GM19467 (cell line): Measurements from ENCODE around the gene IQCH.
"Not testable (repeated sequence)": the region's sequence is repeated elsewhere in the genome, so short reads cannot be mapped to it uniquely, and the experiment has no call there.

ENCODE experiments used
- ATAC-seq: cut with Tn5 transposase; IDR thresholded peaks from one replicate; pipeline ENCODE4 v1.9.1; 2021; ENCODE audit warnings: mild to moderate bottlenecking, moderate library complexity; ENCODE audit not compliant: unreplicated experiment

IQCH gene

DNA sequence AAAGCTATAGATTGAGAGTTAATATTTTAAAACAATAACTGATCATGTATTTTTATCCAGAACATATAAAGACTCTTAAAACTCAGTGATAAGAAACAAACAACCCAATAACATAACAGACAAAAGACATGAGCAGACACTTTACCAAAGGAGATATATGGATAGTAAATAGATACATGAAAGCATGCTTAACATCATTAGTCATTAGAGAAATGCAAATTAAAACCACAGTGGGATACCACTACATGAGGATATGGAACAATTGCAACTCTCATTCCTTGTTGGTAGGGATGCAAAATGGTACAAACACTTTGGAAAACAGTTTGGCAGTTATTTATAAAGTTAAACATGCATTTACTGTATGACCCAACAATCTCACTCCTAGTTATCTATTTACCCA is 95.0 kb downstream of the IQCH start:
- ATAC-seq: no peak

DNA sequence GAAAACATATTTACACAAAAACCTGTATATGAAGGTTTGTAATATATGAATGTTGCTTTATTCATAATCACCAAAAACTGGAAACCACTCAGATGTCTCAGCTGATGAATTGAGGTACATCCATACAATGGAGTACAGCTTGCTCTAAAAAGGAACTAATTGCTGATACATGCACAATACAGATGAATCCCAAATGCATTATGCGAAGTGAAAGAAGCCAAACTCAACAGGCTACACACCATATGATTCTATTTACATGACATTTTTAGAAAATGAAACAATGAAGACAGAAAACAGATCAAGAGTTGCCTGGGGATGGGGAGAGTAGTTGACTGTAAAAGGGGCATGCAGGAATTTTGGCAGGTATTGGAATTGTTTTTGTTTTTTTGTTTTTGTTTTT is 95.5 kb downstream of the IQCH start:
- no peak for ATAC-seq

DNA sequence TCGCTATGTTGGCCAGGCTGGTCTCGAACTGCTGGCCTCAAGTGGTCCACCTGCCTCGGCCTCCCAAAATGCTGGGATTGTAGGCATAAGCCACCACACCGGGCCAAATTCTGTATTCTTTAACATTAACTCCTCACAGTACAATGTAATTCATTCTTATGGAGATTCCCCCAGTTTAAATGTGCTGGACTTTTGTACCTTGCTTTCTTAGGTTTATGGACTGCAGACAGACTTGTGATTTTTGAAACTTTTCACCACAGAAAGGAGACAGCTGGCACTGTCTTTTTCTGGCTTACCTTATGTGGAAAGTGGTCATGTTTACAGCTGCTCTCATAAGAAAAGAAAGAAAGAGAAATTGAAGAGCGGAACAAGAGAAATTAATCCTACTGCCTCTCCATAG is 103.8 kb downstream of the IQCH start:
- no peak for ATAC-seq

DNA sequence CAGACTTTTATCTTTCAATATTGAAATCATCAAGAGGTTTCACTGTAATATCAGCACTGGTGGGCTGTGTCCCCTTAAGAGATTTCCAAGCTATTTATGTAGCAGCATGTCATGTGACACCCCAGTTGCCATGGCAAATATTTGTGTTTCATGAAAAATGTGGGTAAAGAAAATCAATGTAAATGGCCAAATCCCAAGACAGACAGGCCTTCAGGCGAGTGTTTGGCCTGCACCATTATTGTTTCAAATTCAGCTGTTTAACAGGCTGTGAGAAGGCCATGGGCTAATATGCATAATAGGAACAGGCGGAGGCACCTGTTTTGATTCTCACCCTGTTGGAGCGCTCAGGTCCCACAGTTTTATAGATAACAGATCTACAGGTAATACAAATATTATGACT is 104.2 kb downstream of the IQCH start:
- ATAC-seq: no peak

DNA sequence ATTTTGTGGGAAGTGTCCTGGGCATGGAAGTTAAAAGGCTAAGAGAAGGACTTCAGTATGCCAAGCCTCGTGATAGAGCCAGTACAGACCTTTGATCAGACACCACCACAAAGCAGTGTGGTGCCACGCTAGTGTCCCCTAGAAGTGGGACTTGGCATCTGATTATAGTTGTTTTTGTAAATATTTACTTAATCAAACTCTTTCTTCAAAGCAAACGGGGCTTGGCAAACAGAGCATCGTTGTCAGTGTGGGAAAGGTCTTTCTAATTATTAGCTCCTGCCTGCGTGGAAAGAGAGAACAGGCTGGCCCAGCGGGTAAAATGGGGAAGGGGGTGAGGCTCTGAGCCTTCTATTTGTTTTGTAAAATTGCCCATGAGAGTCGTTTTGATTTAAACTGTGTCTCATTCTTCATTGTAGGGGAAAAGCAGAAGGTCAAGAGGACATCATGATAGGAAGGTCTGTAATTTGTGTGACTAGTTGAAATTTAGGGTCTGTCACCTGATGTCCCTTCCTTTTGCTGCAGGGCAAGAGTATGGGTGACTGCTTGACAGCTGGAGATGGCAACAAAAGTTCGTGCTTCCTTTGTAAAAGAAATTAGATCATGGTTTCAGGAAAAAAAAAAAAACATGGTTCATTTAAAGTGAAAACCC is 105.0 kb downstream of the IQCH start:
- no peak for ATAC-seq

DNA sequence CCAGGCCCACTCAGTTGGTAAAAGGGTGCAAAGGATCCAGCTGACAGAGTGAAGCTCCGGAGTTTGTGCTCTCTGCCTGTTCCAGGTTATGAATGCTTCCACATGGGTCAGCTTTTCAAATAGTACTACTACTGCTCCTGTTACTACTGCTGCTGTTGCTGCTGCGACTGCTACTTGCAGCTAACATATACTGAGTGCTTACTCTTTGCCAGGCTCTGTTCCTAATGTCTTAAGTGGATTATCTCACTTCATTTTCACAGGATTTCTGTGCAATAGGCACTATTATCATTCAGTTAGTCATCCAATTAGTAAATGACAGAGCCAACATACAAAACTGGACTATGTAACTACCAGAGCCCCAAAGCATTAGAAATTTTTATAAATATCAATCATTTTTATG is 106.5 kb downstream of the IQCH start:
- ATAC-seq: no peak

DNA sequence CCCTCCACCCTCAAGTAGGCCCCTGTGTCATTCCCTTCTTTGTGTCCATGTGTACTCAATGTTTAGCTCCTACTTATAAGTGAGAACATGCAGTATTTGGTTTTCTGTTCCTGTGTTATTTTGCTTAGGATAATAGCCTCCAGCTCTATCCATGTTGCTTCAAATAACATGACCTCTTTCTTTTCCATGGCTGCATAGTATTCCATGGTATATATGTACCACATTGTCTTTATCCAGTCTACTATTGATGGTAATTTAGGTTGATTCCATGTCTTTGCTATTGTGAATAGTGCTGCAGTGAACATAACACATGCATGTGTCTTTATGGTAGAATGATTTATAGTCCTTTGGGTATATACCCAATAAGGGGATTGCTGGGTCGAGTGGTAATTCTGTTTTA is 109.1 kb downstream of the IQCH start:
- ATAC-seq: not testable (repeated sequence)

DNA sequence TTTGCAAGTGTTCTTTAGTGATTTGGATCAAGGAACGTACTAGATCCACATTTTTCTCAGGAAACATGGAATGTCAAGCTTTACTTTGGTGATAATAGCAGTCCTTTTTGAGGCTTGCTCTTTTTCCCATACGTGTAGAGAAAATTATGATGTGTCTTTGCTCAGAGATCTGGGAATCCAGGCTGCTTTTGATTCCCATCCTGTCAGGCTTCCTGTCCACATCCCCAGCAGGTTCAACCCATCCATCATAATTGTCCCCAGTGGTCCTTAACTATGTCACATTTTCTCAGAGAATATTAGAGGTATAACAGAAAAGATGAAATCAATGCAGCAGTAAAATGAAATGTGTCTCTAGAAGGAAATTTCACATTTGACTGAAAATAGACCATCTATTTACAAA is 111.4 kb downstream of the IQCH start:
- ATAC-seq: no peak

DNA sequence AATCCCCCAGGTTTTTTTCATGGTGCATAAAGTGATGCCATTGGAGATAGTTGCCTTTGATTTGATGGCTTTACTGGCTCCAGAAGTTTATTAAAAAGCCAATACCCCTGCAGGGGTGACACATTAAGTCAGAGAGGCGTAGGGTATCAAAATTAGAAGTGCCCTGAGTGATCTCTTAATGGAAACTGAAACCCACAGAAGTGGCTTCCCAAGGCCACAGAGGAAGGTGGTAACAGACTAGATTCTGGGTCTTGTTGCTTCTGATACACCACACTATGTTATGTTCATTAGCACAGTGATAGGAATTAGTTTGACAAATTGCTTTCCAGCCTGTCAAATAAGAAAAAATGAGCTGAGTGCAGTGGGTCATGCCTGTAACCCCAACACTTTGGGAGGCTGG is 112.3 kb downstream of the IQCH start:
- ATAC-seq: no peak

DNA sequence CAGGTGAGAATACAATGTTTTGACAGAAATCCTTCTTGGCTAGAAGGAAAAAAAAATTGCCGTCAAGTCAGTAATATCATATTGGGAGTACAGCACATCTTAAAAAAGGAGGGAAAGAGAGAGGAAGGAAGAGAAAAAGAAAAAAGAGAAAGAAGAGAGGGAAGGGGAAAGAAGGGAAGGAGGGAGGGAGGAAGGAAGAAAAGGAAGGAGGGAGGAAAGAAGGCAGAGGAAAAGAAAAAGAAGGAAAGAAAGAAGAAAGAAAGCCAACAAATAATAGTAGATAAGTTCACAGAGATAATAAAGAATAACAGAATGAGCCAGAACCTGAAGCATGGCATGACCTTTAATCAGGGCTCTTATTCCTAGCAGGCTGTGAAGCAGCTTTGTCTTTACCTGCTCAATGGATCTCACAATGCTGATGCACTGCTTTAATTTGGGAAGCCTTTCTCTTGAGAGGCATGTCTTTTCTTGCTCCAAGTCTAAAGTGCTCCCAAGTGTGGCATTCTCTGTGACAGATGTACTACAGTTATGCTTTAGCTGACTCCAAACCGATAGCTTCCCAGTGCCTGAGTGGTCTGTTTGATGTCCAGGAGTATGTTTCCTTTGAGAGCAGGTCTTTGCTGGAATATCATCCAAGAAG is 114.9 kb downstream of the IQCH start:
- no peak for ATAC-seq

DNA sequence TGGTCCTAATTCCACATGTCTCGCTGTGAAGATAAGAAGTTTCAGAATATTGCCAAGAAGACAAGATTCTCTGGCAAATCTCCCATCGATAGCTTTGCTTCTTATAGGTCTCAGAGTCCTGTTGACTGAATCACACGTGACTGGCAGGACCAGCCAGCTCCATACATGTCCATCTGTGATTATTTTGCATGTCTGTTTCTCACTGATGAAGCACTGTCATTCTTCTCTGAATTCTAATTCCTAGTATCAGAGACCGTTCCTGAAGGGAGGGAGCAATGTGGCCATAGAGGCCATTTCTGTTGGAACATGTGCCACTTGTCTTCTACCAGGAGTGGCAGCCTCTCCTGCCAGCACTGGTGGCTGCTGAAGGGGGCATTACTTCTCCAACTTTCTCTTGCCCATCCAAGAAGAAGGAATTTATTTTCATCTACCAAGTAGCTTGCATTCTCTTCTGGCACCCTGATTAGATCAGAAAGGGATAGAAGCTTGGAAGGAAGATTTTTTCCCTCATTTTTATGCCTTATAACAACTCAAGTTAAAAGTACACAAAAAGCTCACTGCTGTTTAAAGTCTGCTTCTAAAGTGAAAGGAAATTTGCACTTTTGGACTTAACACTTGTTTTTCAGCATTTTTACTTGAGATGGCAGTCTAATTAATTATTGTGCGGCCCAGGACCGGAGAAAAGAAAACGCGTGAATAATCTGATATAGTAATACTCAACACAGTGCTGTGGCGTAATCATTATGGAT is 115.8 kb downstream of the IQCH start:
- no peak for ATAC-seq

DNA sequence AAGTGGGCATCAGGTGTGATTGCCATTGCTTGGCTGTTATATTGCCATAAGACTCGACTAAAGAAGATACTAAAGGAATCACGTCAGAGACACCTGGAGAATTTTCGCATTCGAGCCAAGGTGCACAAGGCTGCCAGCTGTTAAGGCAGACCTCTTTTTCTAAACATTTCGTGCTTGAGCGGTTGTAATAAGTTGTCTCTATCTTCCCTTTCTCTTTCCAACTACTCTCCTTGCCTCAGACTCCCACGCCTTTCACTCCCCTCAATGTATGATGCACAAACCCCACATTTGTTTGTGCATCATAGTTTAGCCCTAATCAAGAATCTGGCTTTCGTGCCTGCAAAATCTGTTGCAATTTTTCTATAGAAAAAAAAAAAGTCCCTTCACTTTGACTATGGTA is 118.0 kb downstream of the IQCH start:
- ATAC-seq: no peak

DNA sequence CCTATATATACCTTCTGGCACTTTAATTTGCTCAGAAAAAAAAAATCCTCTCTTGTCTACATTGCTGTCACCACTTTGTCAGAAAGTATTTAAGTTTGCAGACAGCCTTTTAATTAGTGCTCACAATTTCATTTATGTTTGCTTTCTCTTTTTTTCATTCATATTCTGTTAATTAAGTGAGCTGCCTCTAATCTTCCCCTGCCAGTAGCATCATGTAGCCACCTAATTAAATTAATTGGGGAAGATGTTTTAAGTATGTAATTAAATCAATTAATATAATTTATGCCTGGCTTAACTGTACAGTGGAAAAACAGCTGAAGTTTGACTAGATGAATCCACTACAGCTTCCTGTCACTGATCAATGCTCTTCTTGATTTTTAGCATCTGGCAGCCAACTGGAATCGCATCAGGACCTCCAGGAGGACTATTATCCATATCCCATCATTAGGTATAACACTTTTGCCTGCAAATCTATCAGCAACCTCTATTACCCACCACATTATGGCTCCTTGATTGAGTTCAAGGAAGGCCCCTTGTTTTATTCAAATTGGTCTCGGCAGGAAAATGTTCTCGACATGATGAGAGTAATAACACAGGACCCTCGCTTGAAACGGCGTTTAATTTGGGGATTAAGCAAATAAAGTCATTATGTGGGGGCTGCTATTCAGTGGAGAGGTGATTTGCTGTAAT is 118.5 kb downstream of the IQCH start:
- ATAC-seq: no peak

DNA sequence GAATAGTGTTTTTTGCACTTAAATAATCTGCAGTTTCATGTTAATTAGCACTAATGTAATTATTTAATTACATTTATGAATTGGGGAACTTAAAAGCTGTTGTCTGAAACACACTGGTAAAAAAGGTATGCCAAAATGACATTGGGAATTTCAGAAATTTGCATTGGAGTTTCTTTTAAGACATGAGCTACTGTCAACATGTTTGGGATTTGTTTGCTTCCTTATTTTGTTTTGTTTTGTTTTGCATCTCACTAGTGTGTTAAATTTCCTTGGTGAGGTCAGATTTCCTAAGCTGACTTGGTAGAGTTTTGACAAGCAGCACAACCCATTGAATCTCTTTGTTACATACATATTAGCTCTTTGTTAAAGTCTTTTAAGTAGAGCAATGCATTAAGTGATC is 119.4 kb downstream of the IQCH start:
- ATAC-seq: no peak

DNA sequence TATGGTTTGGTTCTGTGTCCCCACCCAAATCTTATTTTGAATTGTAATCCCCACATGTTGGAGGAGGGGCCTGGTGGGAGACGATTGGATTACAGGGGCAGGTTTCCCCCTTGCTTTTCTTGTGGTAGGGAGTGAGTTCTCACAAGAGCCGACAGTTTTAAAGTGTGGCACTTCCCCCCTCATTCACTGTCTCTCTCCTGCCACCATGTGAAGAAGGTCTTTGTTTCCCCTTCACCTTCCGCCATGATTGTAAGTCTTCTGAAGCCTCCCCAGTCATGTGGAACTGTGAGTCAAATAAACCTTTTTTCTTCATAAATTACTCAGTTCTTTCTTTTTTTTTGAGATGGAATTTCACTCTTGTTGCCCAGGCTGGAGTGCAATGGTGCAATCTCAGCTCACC is 124.9 kb downstream of the IQCH start:
- no peak for ATAC-seq

DNA sequence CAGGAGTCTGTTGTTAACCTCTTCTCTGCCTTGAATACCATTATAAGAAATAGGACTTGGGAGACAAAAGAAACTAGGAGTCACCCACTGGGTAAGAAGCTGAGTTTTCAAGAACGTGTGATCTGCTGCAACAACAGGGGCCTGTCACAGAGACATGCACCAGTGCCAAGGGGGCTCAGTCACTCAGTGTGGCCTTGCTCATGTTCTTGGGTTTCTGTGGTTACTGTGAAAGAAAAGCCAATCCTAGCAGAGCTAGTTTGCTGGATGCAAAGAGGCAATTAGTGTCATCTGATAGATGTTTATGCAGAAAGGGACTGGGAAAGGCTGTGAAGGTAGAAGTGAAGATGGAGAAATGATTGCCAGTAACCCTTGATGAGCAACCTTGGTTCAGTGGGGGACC is 126.3 kb downstream of the IQCH start:
- ATAC-seq: no peak

DNA sequence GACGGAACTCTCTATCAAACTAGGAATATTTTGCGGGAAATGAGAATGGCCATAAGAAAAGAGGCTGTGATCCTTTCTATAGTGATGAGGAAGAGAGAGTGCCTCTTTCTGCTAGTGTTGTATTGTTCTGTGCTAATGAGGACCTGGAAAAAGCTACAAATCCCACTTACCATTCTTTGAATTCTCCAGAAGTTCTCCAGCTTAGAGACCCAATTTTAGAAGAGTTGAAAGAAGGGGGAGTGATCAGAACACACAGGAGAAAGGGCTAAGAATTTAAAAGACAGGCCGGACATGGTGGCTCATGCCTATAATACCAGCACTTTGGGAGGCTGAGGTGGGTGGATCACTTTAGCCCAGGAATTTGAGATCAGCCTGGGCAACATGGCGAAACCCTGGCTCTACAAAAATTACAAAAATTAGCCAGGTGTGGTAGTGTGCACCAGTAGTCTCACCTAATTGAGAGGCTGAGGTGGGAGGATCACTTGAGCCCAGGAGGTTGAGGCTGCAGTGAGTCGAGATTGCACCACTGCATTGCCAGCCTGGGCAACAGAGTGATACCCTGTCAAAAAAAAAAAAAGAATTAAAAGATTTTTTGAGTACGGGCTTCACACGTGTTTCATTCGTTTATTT is 126.9 kb downstream of the IQCH start:
- ATAC-seq: no peak

DNA sequence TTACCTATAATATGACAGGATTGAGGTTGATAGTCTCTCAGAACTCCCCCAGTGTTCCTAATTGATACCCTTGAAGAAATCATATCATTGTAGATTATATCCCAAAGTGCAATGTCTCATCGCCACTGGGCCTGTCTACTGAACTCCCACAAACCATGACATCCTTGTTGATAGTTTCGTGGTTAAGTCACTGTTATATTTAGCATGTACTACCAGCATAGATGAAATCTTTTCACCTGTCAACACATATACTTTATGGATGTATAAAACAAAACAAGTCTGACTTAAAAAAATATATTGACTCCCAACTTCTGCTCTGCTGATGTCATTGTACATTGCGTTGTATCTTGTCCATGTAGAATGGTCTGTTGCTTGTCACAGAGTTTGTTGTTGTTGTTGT is 128.1 kb downstream of the IQCH start:
- ATAC-seq: no peak

DNA sequence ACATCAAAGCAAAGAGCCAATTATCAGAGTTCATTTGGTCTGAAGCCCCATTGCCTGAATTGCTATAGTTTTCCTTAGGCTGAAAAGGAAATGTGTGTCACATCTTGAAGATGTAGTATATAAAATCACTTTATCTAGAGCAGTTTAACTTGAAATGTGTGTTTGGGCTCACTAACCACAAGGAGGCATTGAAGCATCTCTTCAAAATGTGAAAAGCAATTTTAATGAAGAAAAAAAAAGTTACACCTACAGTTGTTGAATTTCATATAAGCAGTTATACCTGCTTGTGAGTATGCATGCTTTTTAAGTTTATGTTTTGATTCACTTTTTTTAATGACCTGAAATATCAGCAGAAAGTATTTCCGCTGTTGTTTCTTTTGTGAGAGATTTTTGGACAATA is 129.3 kb downstream of the IQCH start:
- ATAC-seq: no peak

DNA sequence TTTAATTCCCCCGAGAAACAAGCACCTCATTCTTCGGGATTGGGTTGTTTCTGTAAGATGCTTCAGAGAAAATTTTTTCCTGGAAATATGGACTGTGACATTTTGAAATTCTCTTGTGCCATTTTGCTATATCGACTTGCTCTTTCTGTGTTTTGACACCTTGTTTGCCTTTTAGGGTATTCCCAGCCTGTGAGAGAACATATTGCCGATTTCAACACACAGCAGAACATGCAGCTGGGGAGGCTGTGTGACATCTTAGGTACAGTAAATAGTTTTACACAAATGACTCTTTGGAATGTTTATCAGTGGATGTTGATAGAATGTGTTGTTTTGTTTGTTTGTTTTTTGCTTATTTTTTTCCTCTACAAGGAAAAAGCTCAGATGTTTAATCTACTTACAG is 130.2 kb downstream of the IQCH start:
- ATAC-seq: no peak

DNA sequence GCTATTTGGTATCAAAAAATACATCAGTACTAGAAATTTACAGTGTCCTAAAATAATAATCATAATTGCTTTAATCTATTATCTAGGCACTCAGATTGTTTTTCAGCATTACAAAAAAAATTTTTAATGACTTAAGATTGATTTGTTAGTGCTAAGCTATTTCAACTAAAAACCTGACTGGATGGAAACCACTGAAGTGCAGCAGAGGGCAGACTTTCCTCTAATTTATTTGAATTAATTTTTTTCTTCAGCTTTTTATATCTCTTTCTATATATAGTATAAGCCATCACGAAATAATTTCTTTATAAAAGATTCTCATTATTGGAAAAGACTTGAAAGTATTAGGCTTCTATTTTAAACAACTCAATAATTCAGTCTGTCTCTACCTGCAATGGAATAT is 131.4 kb downstream of the IQCH start:
- no peak for ATAC-seq
